ENCODE results near the gene GFPT2.

GFPT2 gene

GRCh38 chr5:180378438-180379344 is 25.6 kb upstream of the GFPT2 start:
- no peak for DNase-seq (ENCODE audit: low spot score)

GRCh38 chr5:180377556-180378197 is 24.5 kb upstream of the GFPT2 start:
- DNase-seq (ENCODE audit: low spot score) = no peak

- no peak for DNase-seq (ENCODE audit: low spot score)
These were observed 23.4 kb upstream of the GFPT2 start for GRCh38 chr5:180376511-180376910.

GRCh38 chr5:180375955-180376354 is 22.8 kb upstream of the GFPT2 start:
- no peak for DNase-seq (ENCODE audit: low spot score)

GRCh38 chr5:180375291-180375690 is 22.2 kb upstream of the GFPT2 start:
- DNase-seq (ENCODE audit: low spot score) = no peak

GRCh38 chr5:180373870-180374269 is 20.7 kb upstream of the GFPT2 start:
- DNase-seq (ENCODE audit: low spot score) = no peak

- DNase-seq (ENCODE audit: low spot score) = no peak
These were observed 20.3 kb upstream of the GFPT2 start for GRCh38 chr5:180373454-180373853.

GRCh38 chr5:180371949-180372348 is 18.8 kb upstream of the GFPT2 start:
- DNase-seq (ENCODE audit: low spot score) = no peak

GRCh38 chr5:180370861-180371641 is 17.9 kb upstream of the GFPT2 start:
- DNase-seq (ENCODE audit: low spot score) = no peak

GRCh38 chr5:180367991-180368390 is 14.9 kb upstream of the GFPT2 start:
- no peak for DNase-seq (ENCODE audit: low spot score)

- no peak for DNase-seq (ENCODE audit: low spot score)
These were observed 14.2 kb upstream of the GFPT2 start for GRCh38 chr5:180367300-180367699.

GRCh38 chr5:180366326-180366725 is 13.2 kb upstream of the GFPT2 start:
- DNase-seq (ENCODE audit: low spot score) = no peak

- DNase-seq (ENCODE audit: low spot score) = no peak
These were observed 12.7 kb upstream of the GFPT2 start for GRCh38 chr5:180365829-180366228.

GRCh38 chr5:180364306-180364856 is 11.2 kb upstream of the GFPT2 start:
- no peak for DNase-seq (ENCODE audit: low spot score)

GRCh38 chr5:180360078-180360957 is 7.2 kb upstream of the GFPT2 start:
- DNase-seq (ENCODE audit: low spot score) = no peak

- no peak for DNase-seq (ENCODE audit: low spot score)
These were observed 5.6 kb upstream of the GFPT2 start for GRCh38 chr5:180358694-180359093.

- no peak for DNase-seq (ENCODE audit: low spot score)
These were observed 5.0 kb upstream of the GFPT2 start for GRCh38 chr5:180358179-180358578.

- DNase-seq (ENCODE audit: low spot score) = no peak
These were observed 1.8 kb upstream of the GFPT2 start for GRCh38 chr5:180354966-180355365.

- no peak for DNase-seq (ENCODE audit: low spot score)
These were observed 880 bp upstream of the GFPT2 start for GRCh38 chr5:180353980-180354452.

GRCh38 chr5:180352116-180353047 is 754 bp downstream of the GFPT2 start:
- peak; percentile 42 for DNase-seq (ENCODE audit: low spot score)
